Vagina (tissue), 2 donors: ENCODE measurements around the gene TRMU.

Source experiments
- POLR2AphosphoS5 ChIP-seq, 2 donors: sonication (generic); formaldehyde crosslinking; IDR thresholded peaks; one replicate each; pipeline ENCODE4 v1.9.0; 2017; ENCODE audit warnings: antibody characterized with exemption in 2 of 2, mild to moderate bottlenecking in 2 of 2, low read depth in 1 of 2; ENCODE audit not compliant: insufficient read depth in 1 of 2
- TF ChIP-seq, protein P1 (sequence below), 3 experiments: fragments of 450-650 bp in 2 of 3; fragments of 200-600 bp in 1 of 3; sonication (generic) in 1 of 3; IDR thresholded peaks; one replicate each; pipeline ENCODE4 v1.5.1; 2017 to 2019; ENCODE audit warnings: antibody characterized with exemption in 3 of 3, mild to moderate bottlenecking in 2 of 3, moderate library complexity in 2 of 3

DNA sequence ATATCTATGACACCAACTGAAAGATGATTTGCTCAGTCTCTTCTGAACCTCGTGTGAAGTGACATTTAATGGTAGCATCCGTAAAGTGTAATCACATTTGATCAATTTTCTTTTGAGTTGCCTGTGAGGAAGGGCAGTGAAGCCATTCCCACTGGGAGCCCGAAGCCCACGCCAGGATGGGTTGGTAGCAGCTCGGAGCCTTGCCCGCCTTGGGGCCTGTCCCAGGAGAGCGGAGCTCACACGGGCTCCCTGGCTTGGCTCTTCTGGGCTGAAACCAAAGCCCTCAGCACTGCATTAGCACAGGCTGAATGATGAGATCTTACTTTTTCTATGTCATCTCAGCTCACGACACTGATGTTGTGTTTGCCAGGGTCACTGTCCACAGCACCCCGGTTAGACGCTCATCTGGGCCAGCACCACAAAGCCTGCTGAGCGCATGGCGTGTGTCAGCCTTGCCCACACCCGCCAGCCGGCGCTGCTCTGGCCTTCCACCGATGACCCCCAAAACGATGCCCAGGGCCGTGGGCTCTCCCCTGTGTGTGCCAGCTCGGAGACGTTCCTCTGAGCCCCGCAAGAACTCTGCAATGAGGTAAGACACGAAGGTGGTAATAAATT lies 9.3 kb upstream of the TRMU start:
- TF ChIP-seq, protein P1, sequence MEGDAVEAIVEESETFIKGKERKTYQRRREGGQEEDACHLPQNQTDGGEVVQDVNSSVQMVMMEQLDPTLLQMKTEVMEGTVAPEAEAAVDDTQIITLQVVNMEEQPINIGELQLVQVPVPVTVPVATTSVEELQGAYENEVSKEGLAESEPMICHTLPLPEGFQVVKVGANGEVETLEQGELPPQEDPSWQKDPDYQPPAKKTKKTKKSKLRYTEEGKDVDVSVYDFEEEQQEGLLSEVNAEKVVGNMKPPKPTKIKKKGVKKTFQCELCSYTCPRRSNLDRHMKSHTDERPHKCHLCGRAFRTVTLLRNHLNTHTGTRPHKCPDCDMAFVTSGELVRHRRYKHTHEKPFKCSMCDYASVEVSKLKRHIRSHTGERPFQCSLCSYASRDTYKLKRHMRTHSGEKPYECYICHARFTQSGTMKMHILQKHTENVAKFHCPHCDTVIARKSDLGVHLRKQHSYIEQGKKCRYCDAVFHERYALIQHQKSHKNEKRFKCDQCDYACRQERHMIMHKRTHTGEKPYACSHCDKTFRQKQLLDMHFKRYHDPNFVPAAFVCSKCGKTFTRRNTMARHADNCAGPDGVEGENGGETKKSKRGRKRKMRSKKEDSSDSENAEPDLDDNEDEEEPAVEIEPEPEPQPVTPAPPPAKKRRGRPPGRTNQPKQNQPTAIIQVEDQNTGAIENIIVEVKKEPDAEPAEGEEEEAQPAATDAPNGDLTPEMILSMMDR (IDR thresholded peaks at IDR 0.05): no peak
- TF ChIP-seq POLR2AphosphoS5 (IDR thresholded peaks at IDR 0.05; ENCODE audit: insufficient read depth in 1 of 2, low read depth in 1 of 2): no peak
